Measurements from ENCODE around the gene AKR1C1. TPM values are rescaled to one million over a fixed set of nuclear protein-coding genes. Genes with fewer than 3 reads are reported as not detected.

AKR1C1 gene
- total and polyA plus RNA-seq, 9 donors, result 3.6 to 22.9 (median 19.1) TPM

DNA sequence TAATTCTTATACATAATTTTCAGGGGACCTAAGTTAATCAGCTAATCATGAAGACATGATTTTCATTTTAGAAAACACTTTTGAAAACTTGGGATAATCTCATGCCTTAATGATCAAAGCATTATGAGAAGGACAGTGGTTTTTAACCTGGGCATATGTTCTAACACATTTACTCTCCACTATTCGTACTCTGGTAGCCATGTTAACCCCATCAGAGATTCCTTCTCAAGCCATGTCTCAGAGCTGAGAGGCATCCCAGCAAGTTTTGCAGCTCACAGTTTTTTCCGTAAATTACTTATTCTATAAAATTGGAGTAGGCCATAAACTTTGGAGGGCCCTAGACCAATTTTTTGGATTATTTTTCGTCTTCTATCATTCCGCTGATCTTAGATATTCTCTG, 15.7 kb downstream of the AKR1C1 start:
- Histone ChIP-seq H3K27me3 (no peaks in the 10 kb centered on the region), H3K4me1 (ENCODE audit: insufficient read depth) (peaks cover 6% of the 10 kb centered on the region), H3K27ac (no peak overlapping the region), H3K9me3 (no peaks in the 10 kb centered on the region), H3K4me3 (no peak overlapping the region), H3K36me3 (no peaks in the 10 kb centered on the region)
- DNase-seq, result no peak
- intact Hi-C loops (cut with DNase I), result no loop called here
- no peak for TF ChIP-seq EP300 (IDR thresholded peaks at IDR 0.05)
- 96 to 98% (median 96%) methylated on average over 4 of the region's 4 CpGs for WGBS, 3 donors

DNA sequence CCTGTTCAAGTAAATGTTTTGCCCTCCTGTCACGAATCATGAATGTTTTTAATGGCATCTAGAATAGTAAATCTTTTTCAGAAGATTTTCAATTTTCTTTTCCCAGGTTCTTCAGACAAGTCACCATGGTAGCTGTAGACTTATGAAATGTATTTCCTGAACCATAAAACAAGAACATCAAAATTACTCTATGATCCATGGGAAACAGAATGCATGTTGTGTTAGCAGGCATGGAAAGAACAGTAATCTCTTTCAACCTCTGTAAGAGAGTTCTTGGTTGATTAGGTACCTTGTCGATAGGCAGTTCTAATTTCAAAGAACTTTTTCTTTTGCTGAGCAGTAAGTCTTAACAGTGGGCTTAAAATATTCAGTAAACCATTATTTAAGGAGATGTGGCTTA, 17.6 kb downstream of the AKR1C1 start:
- H3K4me3 ChIP-seq, result no peak overlapping the region
- no peaks in the 10 kb centered on the region for H3K9me3 ChIP-seq
- H3K27ac ChIP-seq, result no peak overlapping the region
- intact Hi-C loops (cut with DNase I), result no loop called here
- 94 to 100% (median 94%) methylated on average over 2 of the region's 2 CpGs for WGBS, 3 donors
- no peaks in the 10 kb centered on the region for H3K36me3 ChIP-seq
- H3K27me3 ChIP-seq, result no peaks in the 10 kb centered on the region
- H3K4me1 ChIP-seq (ENCODE audit: insufficient read depth), result peaks cover 7% of the 10 kb centered on the region
- DNase-seq, result no peak
- TF ChIP-seq, protein P1, sequence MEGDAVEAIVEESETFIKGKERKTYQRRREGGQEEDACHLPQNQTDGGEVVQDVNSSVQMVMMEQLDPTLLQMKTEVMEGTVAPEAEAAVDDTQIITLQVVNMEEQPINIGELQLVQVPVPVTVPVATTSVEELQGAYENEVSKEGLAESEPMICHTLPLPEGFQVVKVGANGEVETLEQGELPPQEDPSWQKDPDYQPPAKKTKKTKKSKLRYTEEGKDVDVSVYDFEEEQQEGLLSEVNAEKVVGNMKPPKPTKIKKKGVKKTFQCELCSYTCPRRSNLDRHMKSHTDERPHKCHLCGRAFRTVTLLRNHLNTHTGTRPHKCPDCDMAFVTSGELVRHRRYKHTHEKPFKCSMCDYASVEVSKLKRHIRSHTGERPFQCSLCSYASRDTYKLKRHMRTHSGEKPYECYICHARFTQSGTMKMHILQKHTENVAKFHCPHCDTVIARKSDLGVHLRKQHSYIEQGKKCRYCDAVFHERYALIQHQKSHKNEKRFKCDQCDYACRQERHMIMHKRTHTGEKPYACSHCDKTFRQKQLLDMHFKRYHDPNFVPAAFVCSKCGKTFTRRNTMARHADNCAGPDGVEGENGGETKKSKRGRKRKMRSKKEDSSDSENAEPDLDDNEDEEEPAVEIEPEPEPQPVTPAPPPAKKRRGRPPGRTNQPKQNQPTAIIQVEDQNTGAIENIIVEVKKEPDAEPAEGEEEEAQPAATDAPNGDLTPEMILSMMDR (IDR thresholded peaks at IDR 0.05), result no peak
- TF ChIP-seq POLR2A (IDR thresholded peaks at IDR 0.05) (no peak), EP300 (IDR thresholded peaks at IDR 0.05) (no peak)

DNA sequence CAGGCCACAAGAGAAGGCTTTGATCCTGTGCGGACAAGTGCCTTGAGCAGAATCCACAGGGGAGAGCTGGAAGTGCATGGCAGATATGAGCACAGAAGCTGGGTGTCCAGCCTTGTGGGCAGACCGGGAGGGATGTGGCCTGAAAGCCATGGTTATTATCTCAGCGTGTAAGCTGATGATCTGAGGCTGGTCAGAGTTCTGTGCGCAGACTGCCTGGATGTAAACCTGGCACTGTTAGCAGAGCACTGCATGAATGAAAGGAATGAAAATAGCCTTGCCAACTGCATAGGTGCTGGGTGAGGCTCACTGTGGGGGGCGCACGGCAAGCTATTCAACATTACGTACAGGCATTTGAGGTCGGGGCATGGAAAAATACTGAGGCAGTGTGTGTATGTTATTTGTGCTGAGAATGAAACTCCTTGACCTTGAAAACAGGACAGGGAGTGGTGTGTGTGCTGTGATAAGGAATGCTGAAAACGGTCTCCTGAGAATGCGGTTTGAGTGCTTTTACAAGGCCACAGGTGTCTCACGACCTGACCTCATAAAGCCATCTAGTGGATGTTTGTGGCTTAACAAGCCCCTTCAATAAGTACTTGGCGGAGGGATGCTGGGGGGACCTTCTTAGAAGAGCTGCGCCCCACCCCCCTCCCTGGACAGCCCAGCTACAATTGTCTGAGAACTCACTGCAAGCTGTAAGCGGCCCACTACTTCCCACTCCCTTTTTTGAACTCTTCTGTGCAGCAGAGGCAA, 18.7 kb downstream of the AKR1C1 start:
- H3K9me3 ChIP-seq, result no peaks in the 10 kb centered on the region
- H3K4me3 ChIP-seq, result no peak overlapping the region
- peak in 4 of 5 donors; percentile 33 to 53 (median 49) for DNase-seq
- 16 to 29% (median 18%) methylated on average over 14 of the region's 14 CpGs for WGBS, 3 donors
- intact Hi-C loops (cut with DNase I), result no loop called here
- no peaks in the 10 kb centered on the region for H3K27me3 ChIP-seq
- H3K4me1 ChIP-seq (ENCODE audit: insufficient read depth), result peaks cover 7% of the 10 kb centered on the region
- peak overlapping the region in 1 of 2 donors; percentile 22 for H3K27ac ChIP-seq
- H3K36me3 ChIP-seq, result no peaks in the 10 kb centered on the region
- TF ChIP-seq, protein P1 (IDR thresholded peaks at IDR 0.05), result peak in 2 of 3 donors; percentile 40 to 61
- no peak for TF ChIP-seq EP300 (IDR thresholded peaks at IDR 0.05)
- no peak for TF ChIP-seq POLR2A (IDR thresholded peaks at IDR 0.05)

DNA sequence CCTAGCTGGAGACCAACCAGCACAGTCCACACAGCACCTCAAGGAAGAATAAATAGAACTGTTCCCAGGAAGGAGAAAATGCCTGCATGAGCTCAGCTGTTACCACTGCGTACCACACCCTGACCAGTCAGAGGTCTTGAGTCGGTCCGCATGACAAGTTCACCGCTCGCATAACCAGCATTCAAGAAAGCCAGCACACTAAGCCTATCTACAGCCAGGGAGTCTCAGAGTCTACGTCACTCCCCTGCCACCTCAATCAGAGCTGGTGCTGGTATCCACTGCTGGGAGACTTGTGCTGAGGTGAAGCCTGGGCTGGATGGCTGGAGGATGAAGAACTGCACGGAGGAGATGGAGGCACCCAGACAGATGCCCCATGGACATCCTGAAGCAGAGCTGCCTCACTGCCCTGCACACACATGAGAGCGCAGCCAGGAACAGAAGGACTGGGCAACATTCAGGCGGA, 19.6 kb downstream of the AKR1C1 start:
- intact Hi-C loops (cut with DNase I), result no loop called here
- WGBS, 3 donors, result 92 to 95% (median 93%) methylated on average over 9 of the region's 9 CpGs
- Histone ChIP-seq H3K4me1 (ENCODE audit: insufficient read depth) (peaks cover 7% of the 10 kb centered on the region), H3K36me3 (no peaks in the 10 kb centered on the region), H3K4me3 (no peak overlapping the region), H3K27me3 (no peaks in the 10 kb centered on the region), H3K9me3 (no peaks in the 10 kb centered on the region), H3K27ac (no peak overlapping the region)
- TF ChIP-seq, protein P1 (IDR thresholded peaks at IDR 0.05), result no peak
- no peak for TF ChIP-seq POLR2A (IDR thresholded peaks at IDR 0.05)
- no peak for TF ChIP-seq EP300 (IDR thresholded peaks at IDR 0.05)
- no peak for DNase-seq

- 96 to 99% (median 97%) methylated on average over 5 of the region's 5 CpGs for WGBS, 3 donors
- H3K27ac ChIP-seq, result no peak overlapping the region
- intact Hi-C loops (cut with DNase I), result no loop called here
These were observed 20.5 kb downstream of the AKR1C1 start for GRCh38 chr10:4983615-4984216.

More at GRCh38 chr10:4983615-4984216, 20.5 kb downstream of the AKR1C1 start:
- Histone ChIP-seq H3K36me3 (no peaks in the 10 kb centered on the region), H3K4me3 (no peak overlapping the region), H3K27me3 (no peaks in the 10 kb centered on the region), H3K4me1 (ENCODE audit: insufficient read depth) (peaks cover 7% of the 10 kb centered on the region), H3K9me3 (no peaks in the 10 kb centered on the region)
- TF ChIP-seq EP300 (IDR thresholded peaks at IDR 0.05), result no peak
- no peak for TF ChIP-seq POLR2A (IDR thresholded peaks at IDR 0.05)
- TF ChIP-seq, protein P1 (IDR thresholded peaks at IDR 0.05), result no peak
- no peak for DNase-seq

All from ovary (tissue), 9 donors.